ENCODE measurements around the gene COL4A5.

COL4A5 gene

GRCh38 chrX:108484251-108484650 is 44.6 kb downstream of the COL4A5 start:
- Histone ChIP-seq H2AFZ (ENCODE audit: low read length) (no peak overlapping the region), H4K20me1 (ENCODE audit: insufficient read depth, low read length) (no peaks in the 10 kb centered on the region), H3K79me2 (ENCODE audit: insufficient read depth, low read length) (no peaks in the 10 kb centered on the region), H3K36me3 (ENCODE audit: insufficient read depth, low read length) (no peaks in the 10 kb centered on the region), H3K4me1 (ENCODE audit: insufficient read depth, low read length, severe bottlenecking) (no peaks in the 10 kb centered on the region), H3K27ac (ENCODE audit: low read depth, low read length, poor library complexity, severe bottlenecking) (no peak overlapping the region), H3K9ac (ENCODE audit: low read length) (no peak overlapping the region), H3K27me3 (ENCODE audit: insufficient read depth, low read length) (no peaks in the 10 kb centered on the region), H3F3A (ENCODE audit: insufficient read depth, low read length) (no peaks in the 10 kb centered on the region), H3K9me2 (ENCODE audit: low read depth, low read length) (no peaks in the 10 kb centered on the region), H3K9me3 (ENCODE audit: low read length) (no peaks in the 10 kb centered on the region), H3K4me3 (ENCODE audit: low read depth, low read length, poor library complexity, severe bottlenecking) (no peak overlapping the region), H3K4me2 (ENCODE audit: low read length) (no peak overlapping the region)
- TF ChIP-seq EZH2 (IDR thresholded peaks at IDR 0.05; ENCODE audit: borderline replicate concordance, low read length) (no peak), CTCF (IDR thresholded peaks at IDR 0.05; ENCODE audit: low read length) (no peak)

- Histone ChIP-seq H3F3A (ENCODE audit: insufficient read depth, low read length) (no peaks in the 10 kb centered on the region), H3K9ac (ENCODE audit: low read length) (no peak overlapping the region), H3K27ac (ENCODE audit: low read depth, low read length, poor library complexity, severe bottlenecking) (no peak overlapping the region), H4K20me1 (ENCODE audit: insufficient read depth, low read length) (no peaks in the 10 kb centered on the region), H3K4me1 (ENCODE audit: insufficient read depth, low read length, severe bottlenecking) (no peaks in the 10 kb centered on the region), H2AFZ (ENCODE audit: low read length) (no peak overlapping the region), H3K4me3 (ENCODE audit: low read depth, low read length, poor library complexity, severe bottlenecking) (no peak overlapping the region), H3K4me2 (ENCODE audit: low read length) (no peak overlapping the region), H3K9me3 (ENCODE audit: low read length) (no peaks in the 10 kb centered on the region), H3K79me2 (ENCODE audit: insufficient read depth, low read length) (no peaks in the 10 kb centered on the region), H3K9me2 (ENCODE audit: low read depth, low read length) (no peaks in the 10 kb centered on the region), H3K27me3 (ENCODE audit: insufficient read depth, low read length) (no peaks in the 10 kb centered on the region), H3K36me3 (ENCODE audit: insufficient read depth, low read length) (no peaks in the 10 kb centered on the region)
- TF ChIP-seq EZH2 (IDR thresholded peaks at IDR 0.05; ENCODE audit: borderline replicate concordance, low read length) (no peak), CTCF (IDR thresholded peaks at IDR 0.05; ENCODE audit: low read length) (no peak)
Observed at GRCh38 chrX:108485960-108486359, 46.3 kb downstream of the COL4A5 start.

GRCh38 chrX:108494406-108495090 is 54.9 kb downstream of the COL4A5 start:
- H3K36me3 ChIP-seq (ENCODE audit: insufficient read depth, low read length) = no peaks in the 10 kb centered on the region
- H3K4me3 ChIP-seq (ENCODE audit: low read depth, low read length, poor library complexity, severe bottlenecking) = no peak overlapping the region

More at GRCh38 chrX:108494406-108495090, 54.9 kb downstream of the COL4A5 start:
- Histone ChIP-seq H3K27me3 (ENCODE audit: insufficient read depth, low read length) (no peaks in the 10 kb centered on the region), H3K79me2 (ENCODE audit: insufficient read depth, low read length) (no peaks in the 10 kb centered on the region), H3F3A (ENCODE audit: insufficient read depth, low read length) (no peaks in the 10 kb centered on the region), H3K4me2 (ENCODE audit: low read length) (no peak overlapping the region), H3K9me3 (ENCODE audit: low read length) (no peaks in the 10 kb centered on the region), H3K9me2 (ENCODE audit: low read depth, low read length) (no peaks in the 10 kb centered on the region), H4K20me1 (ENCODE audit: insufficient read depth, low read length) (no peaks in the 10 kb centered on the region), H3K4me1 (ENCODE audit: insufficient read depth, low read length, severe bottlenecking) (no peaks in the 10 kb centered on the region), H3K27ac (ENCODE audit: low read depth, low read length, poor library complexity, severe bottlenecking) (no peak overlapping the region), H3K9ac (ENCODE audit: low read length) (no peak overlapping the region), H2AFZ (ENCODE audit: low read length) (no peak overlapping the region)
- TF ChIP-seq CTCF (IDR thresholded peaks at IDR 0.05; ENCODE audit: low read length) = no peak
- TF ChIP-seq EZH2 (IDR thresholded peaks at IDR 0.05; ENCODE audit: borderline replicate concordance, low read length) = no peak
